ENCODE data around the gene ARL15. TPM values are rescaled to one million over a fixed set of nuclear protein-coding genes. Genes with fewer than 3 reads are reported as not detected.

ARL15 gene
- total and polyA plus RNA-seq, 2 donors (not counting 1 experiment from before 2014, with no cell fraction given), result 5.8 to 20.5 TPM

DNA sequence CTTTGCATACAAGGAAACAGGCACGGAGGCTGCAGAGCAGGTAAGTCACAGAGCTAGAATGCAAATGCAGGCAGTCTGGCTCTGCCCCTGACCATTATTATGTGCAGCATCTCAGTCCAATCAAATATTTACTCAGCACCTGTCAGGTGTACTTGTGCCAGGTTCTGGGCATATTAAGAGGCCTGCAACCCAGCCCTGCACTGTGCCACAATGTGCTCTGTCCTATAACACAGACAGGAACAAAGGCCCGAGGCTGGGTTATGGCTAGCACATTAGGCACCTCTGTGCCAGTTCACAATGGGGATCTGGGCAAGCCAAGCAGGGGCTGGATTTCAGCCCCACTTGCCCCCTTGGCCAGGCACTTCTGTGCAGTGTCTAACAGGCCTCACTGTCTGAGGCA, 14.0 kb downstream of the ARL15 start:
- no peak overlapping the region for H3K4me3 ChIP-seq (ENCODE audit: control extremely low read depth in 1 of 5, extremely low read depth in 1 of 5, insufficient read depth in 1 of 5, low read depth in 2 of 5, low read length in 4 of 5)
- peaks cover 88% of the 10 kb centered on the region for H3K79me2 ChIP-seq (ENCODE audit: control insufficient read depth, insufficient read depth, low read length)
- no peak overlapping the region for H3K27ac ChIP-seq (ENCODE audit: low read length in 2 of 2)
- Mint-ChIP-seq H3K27me3 (no peaks in the 10 kb centered on the region), H3K4me1 (peaks cover 57% of the 10 kb centered on the region), H3K9me3 (ENCODE audit: insufficient read depth) (no peaks in the 10 kb centered on the region), H3K4me3 (no peak overlapping the region), H3K27ac (no peak overlapping the region)
- H4K20me1 ChIP-seq (ENCODE audit: control insufficient read depth, insufficient read depth, low read length, poor library complexity, severe bottlenecking), result peaks cover 46% of the 10 kb centered on the region
- intact Hi-C loops (cut with micrococcal nuclease), result no loop called here
- no peaks in the 10 kb centered on the region for H3K27me3 ChIP-seq (replicated peaks in 1 of 4; ENCODE audit: control extremely low read depth in 1 of 4, control insufficient read depth in 3 of 4, insufficient read depth in 4 of 4, low read length in 3 of 4)
- H3K4me2 ChIP-seq (replicated peaks; ENCODE audit: low read depth, low read length, poor library complexity, severe bottlenecking), result no peak overlapping the region
- ATAC-seq (ENCODE audit: low read depth) (no peak), DNase-seq (no peak)
- WGBS (ENCODE audit: insufficient coverage), result 73% methylated on average over 2 of the region's 2 CpGs
- POLR2A ChIA-PET, result no interaction called here
- no peak for TF ChIP-seq EZH2 (IDR thresholded peaks at IDR 0.05; ENCODE audit: borderline replicate concordance, insufficient read depth, low read depth, low read length, poor library complexity, severe bottlenecking)
- TF ChIP-seq, protein P1, sequence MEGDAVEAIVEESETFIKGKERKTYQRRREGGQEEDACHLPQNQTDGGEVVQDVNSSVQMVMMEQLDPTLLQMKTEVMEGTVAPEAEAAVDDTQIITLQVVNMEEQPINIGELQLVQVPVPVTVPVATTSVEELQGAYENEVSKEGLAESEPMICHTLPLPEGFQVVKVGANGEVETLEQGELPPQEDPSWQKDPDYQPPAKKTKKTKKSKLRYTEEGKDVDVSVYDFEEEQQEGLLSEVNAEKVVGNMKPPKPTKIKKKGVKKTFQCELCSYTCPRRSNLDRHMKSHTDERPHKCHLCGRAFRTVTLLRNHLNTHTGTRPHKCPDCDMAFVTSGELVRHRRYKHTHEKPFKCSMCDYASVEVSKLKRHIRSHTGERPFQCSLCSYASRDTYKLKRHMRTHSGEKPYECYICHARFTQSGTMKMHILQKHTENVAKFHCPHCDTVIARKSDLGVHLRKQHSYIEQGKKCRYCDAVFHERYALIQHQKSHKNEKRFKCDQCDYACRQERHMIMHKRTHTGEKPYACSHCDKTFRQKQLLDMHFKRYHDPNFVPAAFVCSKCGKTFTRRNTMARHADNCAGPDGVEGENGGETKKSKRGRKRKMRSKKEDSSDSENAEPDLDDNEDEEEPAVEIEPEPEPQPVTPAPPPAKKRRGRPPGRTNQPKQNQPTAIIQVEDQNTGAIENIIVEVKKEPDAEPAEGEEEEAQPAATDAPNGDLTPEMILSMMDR (IDR thresholded peaks at IDR 0.05), result no peak
- no peak overlapping the region for H3K9ac ChIP-seq (ENCODE audit: low read length)
- CTCF ChIA-PET, result no interaction called here
- peaks cover 10 to 11% of the 10 kb centered on the region in 2 donors for H3K4me1 ChIP-seq (ENCODE audit: control insufficient read depth in 2 of 2, insufficient read depth in 2 of 2, low read length in 2 of 2)
- no peaks in the 10 kb centered on the region for H3K9me3 ChIP-seq (ENCODE audit: control extremely low read depth in 1 of 3, control insufficient read depth in 2 of 3, insufficient read depth in 1 of 3, low read length in 2 of 3)
- H3K36me3 ChIP-seq (replicated peaks in 1 of 2; ENCODE audit: control extremely low read depth in 1 of 2, control insufficient read depth in 1 of 2, extremely low read depth in 1 of 2, insufficient read depth in 2 of 2, low read length in 1 of 2), result no peaks in the 10 kb centered on the region
- H2AFZ ChIP-seq (ENCODE audit: insufficient read depth, low read depth, low read length, poor library complexity, severe bottlenecking), result no peak overlapping the region

DNA sequence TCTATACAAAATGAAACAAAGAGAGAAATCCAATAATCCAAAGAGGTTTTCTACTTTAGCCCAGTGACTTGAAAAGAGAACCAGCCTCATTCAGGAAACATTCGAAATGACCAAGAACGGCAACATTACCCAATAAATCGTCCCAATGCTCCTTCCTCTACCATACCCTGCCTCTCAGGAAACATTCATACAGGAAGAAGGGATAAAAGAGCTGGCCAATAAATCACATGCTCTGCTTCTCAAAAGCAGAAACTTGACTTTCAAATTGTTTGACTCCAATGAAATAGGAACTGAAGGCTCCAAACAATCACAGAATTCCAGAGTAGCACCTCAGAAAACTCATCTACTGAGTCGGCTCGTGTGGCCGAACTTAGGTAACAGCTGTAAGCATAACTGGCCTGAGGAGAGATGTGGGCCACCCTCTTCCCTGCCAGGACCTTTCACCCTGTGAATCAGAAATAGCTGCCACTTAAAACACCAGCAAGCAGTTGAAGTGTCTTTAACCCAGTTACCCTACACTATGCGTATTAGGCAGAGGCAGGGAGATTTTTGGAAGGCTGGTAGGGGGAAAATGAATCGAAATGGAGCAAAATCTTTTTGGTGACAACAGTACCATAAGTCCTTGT, 14.6 kb downstream of the ARL15 start:
- Histone ChIP-seq H3K9me3 (ENCODE audit: control extremely low read depth in 1 of 3, control insufficient read depth in 2 of 3, insufficient read depth in 1 of 3, low read length in 2 of 3) (no peaks in the 10 kb centered on the region), H2AFZ (ENCODE audit: insufficient read depth, low read depth, low read length, poor library complexity, severe bottlenecking) (no peak overlapping the region), H3K79me2 (ENCODE audit: control insufficient read depth, insufficient read depth, low read length) (peaks cover 87% of the 10 kb centered on the region), H3K9ac (ENCODE audit: low read length) (no peak overlapping the region), H3K4me1 (ENCODE audit: control insufficient read depth in 2 of 2, insufficient read depth in 2 of 2, low read length in 2 of 2) (peaks cover 10 to 11% of the 10 kb centered on the region in 2 donors), H3K27me3 (replicated peaks in 1 of 4; ENCODE audit: control extremely low read depth in 1 of 4, control insufficient read depth in 3 of 4, insufficient read depth in 4 of 4, low read length in 3 of 4) (no peaks in the 10 kb centered on the region), H3K4me2 (replicated peaks; ENCODE audit: low read depth, low read length, poor library complexity, severe bottlenecking) (no peak overlapping the region), H3K27ac (ENCODE audit: low read length in 2 of 2) (no peak overlapping the region), H3K4me3 (ENCODE audit: control extremely low read depth in 1 of 5, extremely low read depth in 1 of 5, insufficient read depth in 1 of 5, low read depth in 2 of 5, low read length in 4 of 5) (no peak overlapping the region), H3K36me3 (replicated peaks in 1 of 2; ENCODE audit: control extremely low read depth in 1 of 2, control insufficient read depth in 1 of 2, extremely low read depth in 1 of 2, insufficient read depth in 2 of 2, low read length in 1 of 2) (no peaks in the 10 kb centered on the region), H4K20me1 (ENCODE audit: control insufficient read depth, insufficient read depth, low read length, poor library complexity, severe bottlenecking) (peaks cover 41% of the 10 kb centered on the region)
- H3K4me3 Mint-ChIP-seq, result no peak overlapping the region
- no peaks in the 10 kb centered on the region for H3K27me3 Mint-ChIP-seq
- intact Hi-C loops (cut with micrococcal nuclease), result no loop called here
- no peaks in the 10 kb centered on the region for H3K9me3 Mint-ChIP-seq (ENCODE audit: insufficient read depth)
- ChIA-PET CTCF (no interaction called here), POLR2A (no interaction called here)
- ATAC-seq (ENCODE audit: low read depth) (no peak), DNase-seq (no peak)
- peaks cover 60% of the 10 kb centered on the region for H3K4me1 Mint-ChIP-seq
- no peak overlapping the region for H3K27ac Mint-ChIP-seq
- 16% methylated on average over 4 of the region's 8 CpGs for WGBS (ENCODE audit: insufficient coverage)
- TF ChIP-seq EZH2 (IDR thresholded peaks at IDR 0.05; ENCODE audit: borderline replicate concordance, insufficient read depth, low read depth, low read length, poor library complexity, severe bottlenecking), result no peak
- TF ChIP-seq, protein P1 (IDR thresholded peaks at IDR 0.05), result no peak

Measured in B cell (primary cell).